ENCODE measurements around the gene THSD7B.

THSD7B gene

DNA sequence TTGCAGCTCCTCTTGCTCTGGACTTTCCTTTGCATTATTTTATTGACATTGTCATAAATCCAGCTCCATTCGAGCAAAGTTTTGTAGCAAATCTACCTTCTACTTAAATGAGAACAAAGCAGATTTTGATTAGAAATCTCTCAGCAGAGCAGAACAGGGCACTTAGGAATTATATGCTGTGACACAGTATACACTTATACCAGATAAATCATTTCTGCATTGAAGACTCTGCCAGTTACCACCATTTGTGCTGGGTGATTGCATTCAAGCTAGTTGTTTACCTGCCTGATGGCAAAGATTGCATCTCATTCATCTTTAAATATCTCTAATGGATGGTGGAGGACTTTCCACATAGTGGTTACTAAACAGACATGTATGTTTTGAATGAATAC is 757.3 kb downstream of the THSD7B start:
- no peak for DNase-seq
- 67% methylated on average over 1 of the region's 1 CpG for WGBS
- H3K9ac ChIP-seq (ENCODE audit: low read length) = no peak overlapping the region
- H3K14ac ChIP-seq (ENCODE audit: low read length in 2 of 2) = no peak overlapping the region
- no peak overlapping the region for H3K27ac ChIP-seq (ENCODE audit: low read length, poor library complexity, severe bottlenecking)
- H2BK5ac ChIP-seq (ENCODE audit: low read depth, low read length, poor library complexity, severe bottlenecking) = no peak overlapping the region
- no peaks in the 10 kb centered on the region for H3K79me1 ChIP-seq (replicated peaks; ENCODE audit: low read length, poor library complexity, severe bottlenecking)
- no peak overlapping the region for H3K4ac ChIP-seq (ENCODE audit: low read depth in 1 of 2, low read length in 2 of 2)
- H3K23ac ChIP-seq (ENCODE audit: low read length in 2 of 2) = no peak overlapping the region
- H3K18ac ChIP-seq (ENCODE audit: low read depth in 1 of 2, low read length in 2 of 2) = no peak overlapping the region
- no peak overlapping the region for H3K4me2 ChIP-seq (ENCODE audit: low read length, poor library complexity, severe bottlenecking)
- no peak overlapping the region for H4K91ac ChIP-seq (ENCODE audit: low read length)
- no peaks in the 10 kb centered on the region for H3K4me1 ChIP-seq (ENCODE audit: control insufficient read depth, insufficient read depth, low read depth, low read length)
- no peak overlapping the region for H4K8ac ChIP-seq (ENCODE audit: low read length)
- H3K9me3 ChIP-seq (ENCODE audit: control insufficient read depth, low read length) = no peaks in the 10 kb centered on the region
- no peak overlapping the region for H2AK5ac ChIP-seq (ENCODE audit: low read length, severe bottlenecking)
- H3K4me3 ChIP-seq (ENCODE audit: insufficient read depth in 1 of 2, low read depth in 1 of 2, low read length in 2 of 2) = no peak overlapping the region
- H3K27me3 ChIP-seq (ENCODE audit: control insufficient read depth in 1 of 2, insufficient read depth in 1 of 2, low read length in 2 of 2) = peaks cover 0 to 5% of the 10 kb centered on the region in 2 experiments
- no peak overlapping the region for H2AFZ ChIP-seq (ENCODE audit: low read depth, low read length)
- no peak overlapping the region for H2BK120ac ChIP-seq (ENCODE audit: low read depth, low read length)
- H3K36me3 ChIP-seq (ENCODE audit: control insufficient read depth in 1 of 2, insufficient read depth in 2 of 2, low read depth in 1 of 2, low read length in 2 of 2) = no peaks in the 10 kb centered on the region
- H2BK12ac ChIP-seq (ENCODE audit: low read length in 2 of 2) = no peak overlapping the region
- no peak overlapping the region for H2BK15ac ChIP-seq (ENCODE audit: low read depth, poor library complexity, severe bottlenecking)

DNA sequence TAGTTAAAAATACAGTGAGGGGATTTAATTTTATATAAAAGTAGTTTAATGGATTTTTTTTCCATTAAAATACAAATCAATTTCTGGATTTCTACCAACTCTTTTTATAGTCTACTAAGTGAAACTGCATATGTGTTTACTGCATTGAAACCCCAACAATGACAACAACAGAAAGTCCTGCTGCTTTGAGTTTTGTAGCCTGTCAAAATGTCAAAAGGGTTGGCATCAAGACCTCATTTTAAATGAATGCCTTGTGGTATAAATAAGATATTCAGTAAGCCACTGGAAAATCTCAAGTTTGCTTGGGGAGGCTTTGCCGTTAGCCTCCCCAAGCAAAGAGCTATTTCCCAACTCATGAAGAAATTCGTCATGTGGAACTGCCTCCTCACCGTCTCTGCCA is 758.6 kb downstream of the THSD7B start:
- WGBS = 63% methylated on average over 3 of the region's 3 CpGs
- no peak for DNase-seq
- Histone ChIP-seq H2BK12ac (ENCODE audit: low read length in 2 of 2) (no peak overlapping the region), H2AFZ (ENCODE audit: low read depth, low read length) (no peak overlapping the region), H2AK5ac (ENCODE audit: low read length, severe bottlenecking) (no peak overlapping the region), H3K79me1 (replicated peaks; ENCODE audit: low read length, poor library complexity, severe bottlenecking) (no peaks in the 10 kb centered on the region), H3K9me3 (ENCODE audit: control insufficient read depth, low read length) (no peaks in the 10 kb centered on the region), H4K91ac (ENCODE audit: low read length) (no peak overlapping the region), H3K9ac (ENCODE audit: low read length) (no peak overlapping the region), H2BK120ac (ENCODE audit: low read depth, low read length) (no peak overlapping the region), H3K4me1 (ENCODE audit: control insufficient read depth, insufficient read depth, low read depth, low read length) (no peaks in the 10 kb centered on the region), H2BK15ac (ENCODE audit: low read depth, poor library complexity, severe bottlenecking) (no peak overlapping the region), H3K18ac (ENCODE audit: low read depth in 1 of 2, low read length in 2 of 2) (no peak overlapping the region), H3K4me3 (ENCODE audit: insufficient read depth in 1 of 2, low read depth in 1 of 2, low read length in 2 of 2) (no peak overlapping the region), H3K14ac (ENCODE audit: low read length in 2 of 2) (no peak overlapping the region), H3K4ac (ENCODE audit: low read depth in 1 of 2, low read length in 2 of 2) (no peak overlapping the region), H3K23ac (ENCODE audit: low read length in 2 of 2) (no peak overlapping the region), H2BK5ac (ENCODE audit: low read depth, low read length, poor library complexity, severe bottlenecking) (no peak overlapping the region), H3K27me3 (ENCODE audit: control insufficient read depth in 1 of 2, insufficient read depth in 1 of 2, low read length in 2 of 2) (peaks cover 0 to 5% of the 10 kb centered on the region in 2 experiments), H3K36me3 (ENCODE audit: control insufficient read depth in 1 of 2, insufficient read depth in 2 of 2, low read depth in 1 of 2, low read length in 2 of 2) (no peaks in the 10 kb centered on the region), H3K4me2 (ENCODE audit: low read length, poor library complexity, severe bottlenecking) (no peak overlapping the region), H3K27ac (ENCODE audit: low read length, poor library complexity, severe bottlenecking) (no peak overlapping the region), H4K8ac (ENCODE audit: low read length) (no peak overlapping the region)

DNA sequence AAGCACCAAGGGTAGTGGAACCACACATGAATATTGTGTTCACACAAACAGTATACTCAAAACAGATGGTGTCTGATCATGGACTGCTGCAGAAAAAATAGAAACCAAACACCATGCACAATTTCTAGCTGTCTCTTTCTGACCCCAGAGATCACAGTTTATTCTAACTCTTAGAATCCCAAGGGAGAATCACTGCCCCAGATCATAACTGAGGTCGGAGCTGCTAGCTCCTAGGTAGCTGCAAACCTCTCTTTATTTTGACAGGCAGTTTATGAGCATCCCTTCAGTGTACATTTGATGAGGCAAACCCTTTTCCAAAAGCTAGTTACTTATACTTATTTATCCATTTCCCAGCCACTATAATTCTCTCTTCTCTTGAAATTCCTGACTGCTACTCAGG is 759.8 kb downstream of the THSD7B start:
- Histone ChIP-seq H2AK5ac (ENCODE audit: low read length, severe bottlenecking) (no peak overlapping the region), H3K23ac (ENCODE audit: low read length in 2 of 2) (no peak overlapping the region), H4K8ac (ENCODE audit: low read length) (no peak overlapping the region), H2BK5ac (ENCODE audit: low read depth, low read length, poor library complexity, severe bottlenecking) (no peak overlapping the region), H3K18ac (ENCODE audit: low read depth in 1 of 2, low read length in 2 of 2) (no peak overlapping the region), H2BK15ac (ENCODE audit: low read depth, poor library complexity, severe bottlenecking) (no peak overlapping the region), H3K4me3 (ENCODE audit: insufficient read depth in 1 of 2, low read depth in 1 of 2, low read length in 2 of 2) (no peak overlapping the region), H2BK120ac (ENCODE audit: low read depth, low read length) (no peak overlapping the region), H3K9ac (ENCODE audit: low read length) (no peak overlapping the region), H3K27ac (ENCODE audit: low read length, poor library complexity, severe bottlenecking) (no peak overlapping the region), H2BK12ac (ENCODE audit: low read length in 2 of 2) (no peak overlapping the region), H2AFZ (ENCODE audit: low read depth, low read length) (no peak overlapping the region), H3K14ac (ENCODE audit: low read length in 2 of 2) (no peak overlapping the region), H3K4me1 (ENCODE audit: control insufficient read depth, insufficient read depth, low read depth, low read length) (no peaks in the 10 kb centered on the region), H3K79me1 (replicated peaks; ENCODE audit: low read length, poor library complexity, severe bottlenecking) (no peaks in the 10 kb centered on the region), H4K91ac (ENCODE audit: low read length) (no peak overlapping the region), H3K4me2 (ENCODE audit: low read length, poor library complexity, severe bottlenecking) (no peak overlapping the region), H3K9me3 (ENCODE audit: control insufficient read depth, low read length) (no peaks in the 10 kb centered on the region), H3K36me3 (ENCODE audit: control insufficient read depth in 1 of 2, insufficient read depth in 2 of 2, low read depth in 1 of 2, low read length in 2 of 2) (no peaks in the 10 kb centered on the region), H3K4ac (ENCODE audit: low read depth in 1 of 2, low read length in 2 of 2) (no peak overlapping the region), H3K27me3 (ENCODE audit: control insufficient read depth in 1 of 2, insufficient read depth in 1 of 2, low read length in 2 of 2) (peaks cover 0 to 5% of the 10 kb centered on the region in 2 experiments)
- 18% methylated on average over 1 of the region's 1 CpG for WGBS
- DNase-seq = no peak

DNA sequence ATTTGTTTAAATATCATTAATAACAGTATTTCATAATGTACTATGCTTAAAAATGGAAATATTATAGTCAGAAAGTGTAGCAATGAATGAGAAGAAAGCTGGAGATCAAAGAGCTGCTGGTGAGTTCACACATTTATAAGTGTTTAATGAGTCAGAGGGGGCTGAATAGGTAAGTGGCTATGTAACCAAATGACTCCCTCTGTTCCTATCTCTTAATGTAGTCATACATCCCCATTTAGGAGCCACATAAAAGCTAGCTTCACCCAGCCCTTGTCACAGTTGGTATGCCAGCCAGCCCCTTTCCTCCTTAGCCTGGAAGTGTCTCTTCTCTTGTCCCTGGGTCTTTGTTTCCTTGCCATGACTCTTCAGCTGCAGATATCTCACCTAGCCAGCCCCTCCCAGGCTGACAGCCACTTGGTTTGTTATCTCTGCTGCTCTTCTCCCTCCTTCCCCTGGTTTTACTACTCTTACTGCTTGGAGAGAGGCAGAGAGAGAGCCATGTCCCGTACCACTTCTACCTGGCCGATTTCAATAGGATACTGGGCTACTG is 760.4 kb downstream of the THSD7B start:
- H2BK15ac ChIP-seq (ENCODE audit: low read depth, poor library complexity, severe bottlenecking) = no peak overlapping the region
- no peak overlapping the region for H3K9ac ChIP-seq (ENCODE audit: low read length)
- no peak overlapping the region for H4K8ac ChIP-seq (ENCODE audit: low read length)
- no peaks in the 10 kb centered on the region for H3K9me3 ChIP-seq (ENCODE audit: control insufficient read depth, low read length)
- H2BK5ac ChIP-seq (ENCODE audit: low read depth, low read length, poor library complexity, severe bottlenecking) = no peak overlapping the region
- DNase-seq = no peak
- no peak overlapping the region for H2AFZ ChIP-seq (ENCODE audit: low read depth, low read length)
- H3K4me3 ChIP-seq (ENCODE audit: insufficient read depth in 1 of 2, low read depth in 1 of 2, low read length in 2 of 2) = no peak overlapping the region
- H3K79me1 ChIP-seq (replicated peaks; ENCODE audit: low read length, poor library complexity, severe bottlenecking) = no peaks in the 10 kb centered on the region
- no peak overlapping the region for H3K23ac ChIP-seq (ENCODE audit: low read length in 2 of 2)
- H2BK120ac ChIP-seq (ENCODE audit: low read depth, low read length) = no peak overlapping the region
- no peaks in the 10 kb centered on the region for H3K4me1 ChIP-seq (ENCODE audit: control insufficient read depth, insufficient read depth, low read depth, low read length)
- H3K4me2 ChIP-seq (ENCODE audit: low read length, poor library complexity, severe bottlenecking) = no peak overlapping the region
- WGBS = 53% methylated on average over 2 of the region's 2 CpGs
- peaks cover 0 to 5% of the 10 kb centered on the region in 2 experiments for H3K27me3 ChIP-seq (ENCODE audit: control insufficient read depth in 1 of 2, insufficient read depth in 1 of 2, low read length in 2 of 2)
- H3K18ac ChIP-seq (ENCODE audit: low read depth in 1 of 2, low read length in 2 of 2) = no peak overlapping the region
- no peaks in the 10 kb centered on the region for H3K36me3 ChIP-seq (ENCODE audit: control insufficient read depth in 1 of 2, insufficient read depth in 2 of 2, low read depth in 1 of 2, low read length in 2 of 2)
- H3K14ac ChIP-seq (ENCODE audit: low read length in 2 of 2) = no peak overlapping the region
- no peak overlapping the region for H2AK5ac ChIP-seq (ENCODE audit: low read length, severe bottlenecking)
- no peak overlapping the region for H4K91ac ChIP-seq (ENCODE audit: low read length)
- no peak overlapping the region for H2BK12ac ChIP-seq (ENCODE audit: low read length in 2 of 2)
- H3K4ac ChIP-seq (ENCODE audit: low read depth in 1 of 2, low read length in 2 of 2) = no peak overlapping the region
- no peak overlapping the region for H3K27ac ChIP-seq (ENCODE audit: low read length, poor library complexity, severe bottlenecking)

Data from mesenchymal stem cell (in vitro differentiated cells and primary cell).